Glomerular endothelial cell (primary cell): Measurements from ENCODE around the gene SEMA6A. TPM values are rescaled to one million over a fixed set of nuclear protein-coding genes. Genes with fewer than 3 reads are reported as not detected.

Source experiments
- DNase-seq: peaks from one replicate; pipeline ENCODE4 v3.0.0-alpha.2; 2011; ENCODE audit warnings: low read depth, low spot score; ENCODE audit errors: extremely low read depth
- total RNA-seq: library from RNA; depleted of rRNA; stranded (reverse); fragments of >200 nt; gene quantifications from 2 replicates; pipeline ENCODE4 v1.2.3, GENCODE V29; 2015

Gene SEMA6A, protein sequence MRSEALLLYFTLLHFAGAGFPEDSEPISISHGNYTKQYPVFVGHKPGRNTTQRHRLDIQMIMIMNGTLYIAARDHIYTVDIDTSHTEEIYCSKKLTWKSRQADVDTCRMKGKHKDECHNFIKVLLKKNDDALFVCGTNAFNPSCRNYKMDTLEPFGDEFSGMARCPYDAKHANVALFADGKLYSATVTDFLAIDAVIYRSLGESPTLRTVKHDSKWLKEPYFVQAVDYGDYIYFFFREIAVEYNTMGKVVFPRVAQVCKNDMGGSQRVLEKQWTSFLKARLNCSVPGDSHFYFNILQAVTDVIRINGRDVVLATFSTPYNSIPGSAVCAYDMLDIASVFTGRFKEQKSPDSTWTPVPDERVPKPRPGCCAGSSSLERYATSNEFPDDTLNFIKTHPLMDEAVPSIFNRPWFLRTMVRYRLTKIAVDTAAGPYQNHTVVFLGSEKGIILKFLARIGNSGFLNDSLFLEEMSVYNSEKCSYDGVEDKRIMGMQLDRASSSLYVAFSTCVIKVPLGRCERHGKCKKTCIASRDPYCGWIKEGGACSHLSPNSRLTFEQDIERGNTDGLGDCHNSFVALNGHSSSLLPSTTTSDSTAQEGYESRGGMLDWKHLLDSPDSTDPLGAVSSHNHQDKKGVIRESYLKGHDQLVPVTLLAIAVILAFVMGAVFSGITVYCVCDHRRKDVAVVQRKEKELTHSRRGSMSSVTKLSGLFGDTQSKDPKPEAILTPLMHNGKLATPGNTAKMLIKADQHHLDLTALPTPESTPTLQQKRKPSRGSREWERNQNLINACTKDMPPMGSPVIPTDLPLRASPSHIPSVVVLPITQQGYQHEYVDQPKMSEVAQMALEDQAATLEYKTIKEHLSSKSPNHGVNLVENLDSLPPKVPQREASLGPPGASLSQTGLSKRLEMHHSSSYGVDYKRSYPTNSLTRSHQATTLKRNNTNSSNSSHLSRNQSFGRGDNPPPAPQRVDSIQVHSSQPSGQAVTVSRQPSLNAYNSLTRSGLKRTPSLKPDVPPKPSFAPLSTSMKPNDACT
- 4.8 and 9.3 TPM in 2 replicates for total RNA-seq

DNA sequence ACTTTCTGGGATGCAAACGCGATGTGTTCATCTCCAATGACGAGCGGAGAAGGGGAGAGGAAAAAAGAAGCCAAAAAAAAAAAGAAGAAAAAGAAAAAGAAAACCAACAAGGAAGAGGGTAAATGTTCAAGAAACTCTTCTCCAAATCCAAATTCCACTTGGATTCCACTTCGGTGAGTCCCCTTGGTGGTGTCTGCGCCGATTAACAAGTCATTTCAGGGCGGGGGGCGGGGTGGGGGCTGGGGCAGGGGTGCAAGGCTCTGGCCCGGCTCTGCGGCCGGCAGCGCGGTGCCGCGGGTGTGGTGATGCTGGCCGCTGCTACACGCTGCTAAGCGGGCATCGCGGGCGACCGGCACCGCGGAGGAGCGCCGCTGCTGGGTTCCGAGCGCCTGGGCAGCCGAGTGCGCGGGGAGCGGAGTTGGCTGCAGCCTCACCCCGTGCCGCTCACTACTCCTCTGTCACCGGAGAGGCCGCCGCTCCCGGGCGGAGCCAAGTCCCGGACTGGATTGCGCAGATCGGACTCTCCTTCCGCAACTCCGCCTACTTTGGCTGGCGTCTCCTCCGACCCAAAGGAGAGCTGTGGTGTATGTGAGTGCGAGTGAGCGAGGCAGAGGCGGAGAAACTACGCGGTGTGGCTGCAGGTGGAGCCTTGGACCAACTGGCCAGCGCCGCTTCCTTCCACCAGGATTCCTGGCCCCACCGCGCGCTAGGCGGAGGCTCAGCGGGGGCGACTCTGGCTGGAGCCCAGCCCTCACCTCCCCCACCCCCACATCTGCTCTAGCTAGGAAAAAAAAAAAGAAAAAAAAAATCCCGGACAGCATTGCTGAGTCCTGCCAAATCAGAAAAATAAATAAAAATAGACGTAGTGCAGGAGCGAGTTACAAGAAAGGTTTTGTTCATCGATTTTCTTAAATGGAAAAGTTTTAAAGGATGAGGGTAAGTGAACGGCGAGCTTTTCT, at the start of gene SEMA6A:
Gene SEMA6A (minus strand): TSS at position 457 of the 959 bp plus-strand sequence. CDS start 69,879 bp downstream, outside the sequence.
- DNase-seq = no peak

DNA sequence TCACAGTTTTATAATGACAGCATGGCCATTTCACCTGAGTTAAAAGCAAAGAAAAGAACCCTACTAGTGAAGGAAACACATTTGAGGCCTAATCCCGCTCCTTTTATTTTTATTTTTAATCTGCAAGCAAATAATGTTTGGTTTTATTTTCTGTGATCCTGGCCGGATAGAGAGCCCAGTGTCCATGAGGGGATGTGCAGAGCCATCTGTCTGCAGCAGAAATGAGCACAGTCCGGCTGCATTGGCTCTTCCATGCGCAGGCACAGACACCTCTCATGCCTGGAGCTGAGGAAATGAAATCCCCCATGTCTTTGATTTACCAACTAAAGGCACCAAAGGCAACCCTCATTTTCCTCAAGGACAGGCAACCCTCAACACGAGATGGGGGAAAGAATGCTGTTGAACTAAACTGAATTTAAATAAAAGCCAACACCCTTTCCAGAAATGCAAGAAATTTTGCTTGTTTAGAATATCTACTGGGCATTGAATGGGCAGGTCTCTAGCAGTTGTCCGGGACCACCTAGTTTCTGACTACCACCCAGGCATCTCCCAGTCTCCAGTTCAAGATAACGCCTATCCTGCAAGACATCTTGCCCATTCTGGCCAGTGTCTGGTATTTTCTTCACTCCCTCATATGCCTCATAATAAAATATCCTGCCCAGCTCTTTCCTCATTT, 47.9 kb upstream of the SEMA6A start:
- DNase-seq = no peak

DNA sequence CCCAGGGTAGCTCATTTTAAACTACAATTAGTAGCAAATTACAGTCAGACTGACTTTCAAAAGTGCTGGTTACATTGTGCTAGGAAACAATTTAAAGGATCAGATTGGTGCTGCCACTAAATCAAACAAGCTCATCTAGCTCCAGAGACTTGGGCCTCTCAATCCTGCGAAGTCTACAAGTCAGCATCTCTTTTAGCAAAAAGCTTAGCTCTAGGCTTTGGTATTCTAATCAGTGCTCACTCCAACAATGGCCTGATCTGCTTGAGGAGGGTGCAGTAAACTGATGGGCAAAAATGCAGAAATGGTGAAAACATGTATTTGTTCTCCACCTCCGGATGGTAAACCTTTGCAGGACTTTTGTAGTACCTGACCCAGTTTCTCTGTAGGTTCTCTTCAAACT, 47.0 kb upstream of the SEMA6A start:
- DNase-seq = no peak

DNA sequence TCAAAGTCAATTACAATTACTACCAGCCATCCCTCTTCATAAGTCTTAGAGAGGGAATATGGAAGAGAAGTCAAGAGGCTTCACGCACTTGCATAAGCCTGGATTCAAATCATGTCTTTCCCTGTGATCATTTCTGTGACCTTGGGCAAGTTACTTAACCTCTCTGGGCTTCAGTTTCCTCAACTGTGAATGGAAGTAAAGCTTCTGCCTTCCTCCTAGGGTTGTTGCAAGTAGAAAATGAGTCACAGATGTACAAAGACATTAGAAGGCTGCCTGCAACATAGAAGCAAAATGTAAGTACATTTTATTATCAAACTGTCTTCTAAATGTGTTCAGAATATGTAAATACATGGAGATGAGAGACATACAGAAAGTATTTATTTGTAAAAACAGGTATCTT, 42.3 kb upstream of the SEMA6A start:
- no peak for DNase-seq

DNA sequence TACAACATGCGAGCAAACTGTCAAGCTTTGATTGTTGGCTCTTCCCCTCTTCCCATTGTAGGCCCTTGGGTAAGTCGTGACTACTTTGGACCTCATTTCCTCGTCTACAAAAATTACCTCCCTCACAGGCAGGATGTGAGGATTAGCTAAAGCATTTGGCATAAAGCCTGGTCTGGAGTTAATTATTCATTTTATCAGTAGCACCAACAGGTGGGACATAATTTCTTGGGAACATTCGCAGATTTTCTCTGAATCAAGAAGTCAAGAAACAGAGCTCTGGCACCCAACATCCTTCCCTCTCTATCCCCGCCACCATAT, 39.9 kb upstream of the SEMA6A start:
- DNase-seq = no peak

DNA sequence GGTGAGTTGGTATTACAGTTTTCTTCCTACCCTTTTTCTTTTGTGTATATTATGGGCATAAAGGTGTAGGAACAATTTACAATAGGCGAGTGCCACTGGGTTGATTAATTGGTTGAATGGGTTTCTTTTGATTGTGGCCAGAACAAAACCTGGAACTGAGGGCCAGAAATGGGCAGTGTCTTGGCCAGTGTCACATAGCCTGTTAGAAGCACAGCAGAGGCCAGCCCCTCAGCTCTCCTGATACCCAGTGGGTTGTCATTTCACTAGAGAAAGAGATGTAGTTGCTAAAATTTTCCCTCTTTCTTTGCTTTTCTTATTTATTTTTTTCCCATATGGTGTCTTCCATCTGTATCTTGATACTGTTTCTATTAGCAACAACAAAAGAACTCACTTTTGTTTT, 38.8 kb upstream of the SEMA6A start:
- DNase-seq = no peak

DNA sequence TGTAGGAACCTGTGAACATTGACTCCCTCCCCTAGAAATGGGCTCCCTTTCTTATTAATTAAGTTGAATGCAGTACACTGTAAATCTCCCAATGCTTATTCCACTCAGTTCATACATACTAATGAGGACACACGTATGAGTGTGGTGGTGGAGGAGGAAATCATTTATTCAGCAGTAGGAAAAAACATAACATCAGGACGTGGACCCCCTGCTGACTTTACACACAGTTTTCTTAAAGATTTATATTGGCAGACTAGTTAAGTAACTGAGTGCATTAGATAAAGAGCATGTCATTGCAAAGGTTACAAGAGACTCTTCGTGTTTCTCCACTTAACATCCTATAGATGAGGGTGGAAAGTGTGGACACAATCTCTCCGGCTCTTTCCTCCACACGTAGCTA, 37.8 kb upstream of the SEMA6A start:
- no peak for DNase-seq

DNA sequence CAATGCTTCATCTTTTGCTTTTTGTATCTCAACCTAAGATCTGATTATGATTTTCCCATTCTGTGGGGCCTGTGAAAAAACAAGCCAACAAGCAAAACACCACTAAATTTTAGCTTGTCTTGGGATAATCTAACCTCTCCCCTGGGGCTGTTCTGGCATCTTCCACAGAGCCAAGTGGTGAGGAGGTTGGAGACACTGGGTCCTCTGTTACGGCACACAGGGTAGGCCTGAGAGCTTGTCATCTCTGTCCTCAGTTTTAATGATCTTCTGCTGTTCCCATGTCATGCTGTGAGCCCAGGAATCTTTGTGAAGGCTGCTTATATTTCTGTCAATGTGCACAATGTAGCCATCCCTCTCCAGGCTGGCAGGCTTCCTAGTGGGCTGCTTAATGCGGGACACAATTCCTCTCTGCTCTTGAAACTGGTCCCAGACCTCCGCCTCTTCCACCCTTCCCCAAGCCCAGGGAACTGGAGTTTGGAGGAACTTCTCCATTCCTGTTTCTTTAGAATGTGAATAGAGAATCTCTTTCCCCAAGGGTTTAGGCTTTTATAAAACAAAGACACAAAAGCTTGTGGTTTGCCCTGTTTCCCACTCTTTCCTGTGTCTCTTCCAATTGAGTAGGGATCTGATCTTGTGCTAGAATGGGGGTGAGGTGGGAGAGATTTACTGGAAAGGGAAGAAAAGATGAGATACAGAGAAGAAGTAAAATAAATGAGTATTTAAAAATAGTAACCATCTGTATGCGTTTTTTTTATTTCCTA, 30.9 kb upstream of the SEMA6A start:
- no peak for DNase-seq

DNA sequence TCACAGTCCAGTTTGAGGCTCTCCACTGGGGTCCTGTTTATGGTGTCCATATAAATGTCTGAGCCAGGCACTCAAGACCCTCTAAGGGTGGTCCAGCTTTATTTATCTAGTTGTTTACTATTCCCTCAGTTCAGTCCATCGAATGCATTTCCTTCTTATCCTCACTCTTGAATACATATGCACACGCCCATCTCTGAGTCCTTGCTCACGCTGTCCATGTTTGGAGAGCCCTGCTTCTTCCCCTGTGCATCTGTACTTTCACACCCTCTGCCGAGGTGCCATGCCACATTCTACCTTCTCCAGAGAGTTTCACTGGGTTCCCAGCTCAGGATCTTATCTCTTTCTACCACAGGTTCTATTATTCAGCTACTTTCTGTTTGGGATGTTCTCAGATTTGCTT, 30.2 kb upstream of the SEMA6A start:
- DNase-seq = no peak

DNA sequence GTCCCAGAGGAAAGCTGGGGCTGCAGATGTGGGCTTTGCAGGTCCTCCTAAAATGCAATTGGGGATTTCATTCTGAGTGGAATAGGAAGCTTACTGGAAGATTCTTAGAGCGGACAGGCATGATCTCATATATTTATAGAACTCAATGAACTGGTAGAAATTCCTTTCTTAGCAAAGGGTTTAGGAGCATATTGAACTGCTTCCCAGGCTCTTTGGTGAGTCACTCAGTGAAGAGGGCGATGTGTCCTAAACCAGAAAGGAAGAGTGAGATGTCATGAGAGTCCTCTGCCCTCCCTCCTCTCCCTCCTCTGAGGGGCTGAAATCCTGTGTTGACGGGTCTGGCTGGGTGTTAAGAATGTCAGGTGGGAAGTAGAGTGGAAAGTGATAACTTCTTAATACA, 26.3 kb upstream of the SEMA6A start:
- DNase-seq = no peak

DNA sequence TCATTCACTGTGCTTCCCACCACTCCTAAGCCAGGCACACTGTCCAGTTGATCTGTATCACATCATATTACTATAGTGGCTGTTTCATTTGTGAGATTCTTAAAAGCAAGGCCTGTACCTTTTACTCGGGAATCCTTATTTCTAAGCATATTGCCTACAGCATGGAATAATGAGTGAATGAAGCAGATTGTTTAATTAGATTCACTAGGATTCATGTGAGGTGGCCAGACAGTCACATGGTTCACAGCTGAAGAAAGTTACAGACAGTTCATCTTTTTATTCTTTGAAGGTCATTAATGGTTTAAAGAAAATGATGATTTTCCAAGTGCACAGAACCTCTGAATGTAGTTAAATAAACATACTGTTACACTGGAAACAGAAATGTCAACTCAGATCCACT, 24.3 kb upstream of the SEMA6A start:
- DNase-seq = no peak

DNA sequence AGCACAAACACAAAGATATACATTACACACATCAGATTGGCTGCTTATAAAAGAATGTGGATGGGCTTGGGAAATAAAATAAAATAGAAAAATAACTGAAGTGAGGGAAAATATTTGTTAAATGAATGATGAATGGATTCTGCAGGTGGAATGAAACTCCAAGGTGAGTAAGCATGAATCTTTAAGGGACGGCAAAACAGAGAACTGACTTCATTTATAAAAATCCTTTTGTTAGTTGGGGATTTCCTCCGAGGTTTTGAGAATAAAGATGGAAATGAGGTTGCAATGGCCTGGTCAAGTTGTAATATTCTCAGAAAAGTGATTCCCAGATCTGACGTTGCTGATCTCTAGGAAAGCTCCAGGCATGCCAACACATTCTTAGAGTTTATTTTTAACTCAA, 20.9 kb upstream of the SEMA6A start:
- no peak for DNase-seq

DNA sequence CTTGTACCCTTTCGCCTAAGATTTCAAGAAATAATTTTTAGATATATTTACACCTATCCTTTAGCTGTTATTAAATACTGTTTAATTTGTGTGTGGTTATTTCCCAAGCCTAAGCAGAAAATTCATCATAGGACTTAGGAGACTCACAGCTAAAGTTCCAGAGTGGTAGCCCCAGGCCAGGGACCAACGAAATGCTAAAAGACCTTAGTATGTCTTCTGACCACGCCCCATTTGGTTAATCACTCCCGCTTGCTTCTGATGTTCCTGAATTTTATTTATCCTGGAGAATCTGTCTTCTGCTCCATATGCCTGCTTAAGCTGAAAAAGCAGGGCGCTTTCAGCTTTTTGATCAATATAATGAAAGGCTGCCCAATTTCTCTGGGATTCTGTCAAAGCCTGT, 18.7 kb upstream of the SEMA6A start:
- no peak for DNase-seq

DNA sequence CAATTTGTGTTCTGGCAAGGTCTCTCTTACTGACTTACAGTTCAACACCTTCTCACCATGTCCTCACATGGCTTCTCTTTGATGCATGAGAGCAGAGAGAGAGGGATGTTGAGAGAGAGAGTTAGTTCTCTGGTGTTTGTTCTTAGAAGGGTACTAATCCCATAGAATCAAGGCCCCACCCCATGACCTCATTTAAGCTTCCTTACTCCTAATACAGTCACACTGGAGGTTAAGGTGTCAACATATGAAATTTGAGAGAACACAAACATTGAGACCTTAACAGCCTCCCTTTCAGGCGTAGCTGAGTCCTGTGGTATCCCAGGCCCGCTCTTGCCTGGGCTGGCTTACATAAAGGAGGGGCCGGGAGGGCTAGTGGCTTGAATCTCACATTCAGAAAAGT, 10.6 kb upstream of the SEMA6A start:
- no peak for DNase-seq

DNA sequence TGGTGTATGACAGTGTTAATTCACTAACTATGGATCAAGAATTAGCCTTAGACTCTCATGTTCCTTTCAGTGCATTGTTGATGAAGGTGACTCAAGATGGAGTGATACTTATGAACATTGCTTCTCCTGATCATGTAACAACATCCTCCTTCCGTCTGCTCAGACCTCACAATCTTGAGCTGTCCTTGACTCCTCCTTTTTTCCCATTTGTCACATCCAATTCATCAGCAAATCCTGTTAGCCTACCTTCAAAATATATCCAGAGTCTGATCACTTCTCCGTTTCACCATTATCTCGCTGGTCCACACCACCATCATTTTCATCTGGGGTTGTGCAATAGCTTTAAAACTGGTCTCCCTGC, 9.2 kb upstream of the SEMA6A start:
- DNase-seq = no peak

DNA sequence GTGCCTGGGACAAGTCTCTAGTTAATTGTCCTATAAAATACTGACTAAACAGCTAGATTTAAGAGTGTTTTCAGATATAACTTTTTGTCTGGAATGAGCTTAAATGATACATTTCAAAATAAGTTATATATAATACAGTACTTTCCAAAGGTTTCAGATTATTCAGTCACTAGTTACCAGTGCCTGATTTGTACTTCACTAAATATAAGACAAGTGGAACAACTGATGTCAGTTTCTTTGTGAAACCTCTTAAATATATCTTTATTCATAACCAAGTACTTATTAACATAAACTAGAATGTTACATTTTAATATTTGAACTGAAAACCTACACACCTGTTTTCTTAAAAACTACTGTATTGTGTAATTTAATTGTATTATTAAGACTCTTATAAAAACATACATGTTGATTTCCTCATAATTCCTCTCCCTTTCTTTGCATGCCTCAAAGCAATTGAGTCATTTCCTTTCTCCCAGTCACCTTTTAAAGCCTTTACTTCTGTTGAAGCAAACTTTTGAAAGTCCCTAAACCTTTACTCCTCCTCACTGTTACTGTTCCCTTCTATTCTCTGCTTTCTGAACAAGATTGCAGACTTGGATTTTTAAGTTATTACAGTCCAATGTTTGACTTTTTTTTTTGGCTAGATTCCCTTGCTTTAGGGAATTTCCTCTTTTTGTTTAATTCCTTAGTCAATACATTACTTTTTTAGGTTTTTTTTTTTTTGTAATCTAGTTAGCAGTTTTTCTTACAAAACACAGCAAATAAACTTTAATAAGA, 8.7 kb upstream of the SEMA6A start:
- DNase-seq = no peak

DNA sequence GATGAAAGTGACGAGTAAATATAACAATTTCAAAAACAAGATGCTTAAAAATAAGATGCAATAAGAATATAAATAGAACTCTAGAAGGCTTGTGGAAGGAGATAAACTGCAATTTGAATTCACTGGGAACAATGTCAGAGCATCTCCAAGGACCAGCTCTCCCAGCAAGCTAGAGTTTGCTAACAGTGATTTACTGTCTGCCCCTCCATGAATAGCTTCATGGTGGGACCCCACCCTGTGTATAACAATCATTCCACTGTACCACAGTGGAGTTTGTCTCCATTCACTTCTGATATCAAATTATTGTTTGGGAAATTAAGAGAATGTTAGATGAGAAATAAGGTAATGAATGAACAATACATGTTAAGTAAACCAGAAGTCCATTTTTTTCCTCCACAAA, 7.3 kb upstream of the SEMA6A start:
- no peak for DNase-seq

DNA sequence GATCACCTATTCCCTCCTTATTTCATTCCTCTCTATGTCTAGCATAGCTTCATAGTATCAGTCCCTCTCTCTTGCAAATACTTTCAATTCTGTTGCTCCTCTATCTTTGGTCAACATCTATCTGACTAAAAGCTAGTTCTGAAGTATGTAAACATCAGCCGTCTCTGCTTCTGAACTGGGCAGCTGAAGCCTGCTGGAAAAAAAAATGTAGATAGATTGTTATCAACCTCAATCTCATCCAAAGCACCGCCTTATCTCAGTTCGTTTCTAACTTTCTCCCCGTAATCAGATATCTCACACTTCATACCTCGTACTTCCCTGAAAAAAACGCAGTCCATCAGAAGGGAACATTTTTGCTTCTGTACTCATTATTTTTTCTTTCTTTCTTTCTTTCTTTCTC, 4.5 kb upstream of the SEMA6A start:
- no peak for DNase-seq

DNA sequence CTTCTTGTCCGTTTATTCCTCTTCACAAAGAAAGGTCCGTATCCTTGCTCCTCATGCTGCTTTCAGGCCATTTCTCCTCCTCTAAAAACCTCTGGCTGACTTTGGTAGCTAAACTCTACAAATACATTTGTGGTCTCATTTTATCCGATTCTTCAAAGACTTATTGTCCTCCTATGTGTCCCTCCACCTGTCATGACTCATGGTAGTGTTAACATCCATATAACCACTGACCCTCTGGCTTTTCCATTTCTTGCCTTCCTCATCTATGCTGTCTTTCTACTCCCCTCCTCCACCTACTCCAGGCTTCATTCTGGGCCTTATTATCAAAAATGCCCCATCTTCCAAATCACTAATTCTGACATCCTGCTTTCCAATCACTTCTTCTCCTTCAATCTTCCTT, 4.1 kb upstream of the SEMA6A start:
- no peak for DNase-seq
